Type B pancreatic cell (in vitro differentiated cells): ENCODE measurements around the gene USP27X. TPM values are rescaled to one million over a fixed set of nuclear protein-coding genes. Genes with fewer than 3 reads are reported as not detected.

ENCODE experiments used
- DNase-seq: peaks from one replicate; pipeline ENCODE4 v3.0.0; 2021; ENCODE audit warnings: mixed read lengths; ENCODE audit not compliant: unreplicated experiment; ENCODE audit errors: extremely low spot score
- H3K27ac Mint-ChIP-seq: 2 replicates; pipeline ENCODE4 v1.8.0; 2021; ENCODE audit warnings: mild to moderate bottlenecking, mixed read lengths
- H3K27me3 Mint-ChIP-seq: 2 replicates; pipeline ENCODE4 v1.8.0; 2021; ENCODE audit warnings: mixed read lengths
- H3K36me3 Mint-ChIP-seq: 2 replicates; pipeline ENCODE4 v1.8.0; 2021; ENCODE audit warnings: mixed read lengths
- H3K4me1 Mint-ChIP-seq: one replicate; pipeline ENCODE4 v1.8.0; 2021; ENCODE audit warnings: mixed read lengths; ENCODE audit not compliant: unreplicated experiment
- H3K4me3 Mint-ChIP-seq: 2 replicates; pipeline ENCODE4 v1.8.0; 2021; ENCODE audit warnings: mild to moderate bottlenecking, mixed read lengths
- H3K9me3 Mint-ChIP-seq: 2 replicates; pipeline ENCODE4 v1.8.0; 2021; ENCODE audit warnings: mixed read lengths
- CTCF ChIP-seq: fragments of 200-600 bp; sonication (generic); conservative IDR thresholded peaks from 2 replicates; pipeline ENCODE4 v1.5.0; 2021; ENCODE audit warnings: antibody characterized with exemption, mild to moderate bottlenecking
- total RNA-seq: library from RNA; stranded (reverse); gene quantifications from 2 replicates; pipeline ENCODE4 v1.2.1, GENCODE V29; 2021; ENCODE audit warnings: low replicate concordance

USP27X gene
- total RNA-seq, 1 donor from 2014 or later: 7.8 TPM

- Mint-ChIP-seq H3K27ac (peak overlapping the region; percentile 50), H3K36me3 (peaks cover 9% of the 10 kb centered on the region), H3K4me1 (peaks cover 7% of the 10 kb centered on the region), H3K27me3 (no peaks in the 10 kb centered on the region), H3K9me3 (peaks cover 4% of the 10 kb centered on the region), H3K4me3 (peak overlapping the region; percentile 93)
- TF ChIP-seq CTCF: no peak
- no peak for DNase-seq
Measured at GRCh38 chrX:49925176-49925575, 45.9 kb downstream of the USP27X start.

DNA sequence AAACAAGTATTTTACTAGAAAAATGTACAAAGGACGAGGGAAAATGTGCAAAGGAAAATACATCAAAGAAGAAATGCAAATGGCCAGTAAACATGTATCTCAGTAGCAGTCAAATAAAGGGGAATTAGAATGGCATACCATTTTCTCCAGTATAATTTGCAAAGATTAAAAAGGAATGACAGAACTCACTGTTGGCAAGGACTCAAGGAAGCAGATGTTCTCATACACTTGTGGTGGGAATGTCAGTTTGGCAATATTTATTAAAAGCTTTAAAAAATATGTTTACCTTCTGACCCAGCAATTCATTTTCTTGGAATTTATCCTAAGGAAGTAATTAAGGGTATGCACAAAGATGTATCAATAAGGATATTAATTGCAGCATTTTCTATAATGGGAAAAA lies 50.8 kb downstream of the USP27X start:
- H3K27me3 Mint-ChIP-seq: no peaks in the 10 kb centered on the region
- DNase-seq: no peak
- no peak overlapping the region for H3K27ac Mint-ChIP-seq
- H3K9me3 Mint-ChIP-seq: peaks cover 4% of the 10 kb centered on the region
- H3K4me3 Mint-ChIP-seq: no peak overlapping the region
- no peak for TF ChIP-seq CTCF
- H3K36me3 Mint-ChIP-seq: peaks cover 9% of the 10 kb centered on the region
- peaks cover 7% of the 10 kb centered on the region for H3K4me1 Mint-ChIP-seq

Other genes starting within 250 kb of the USP27X start
- gene PAGE1, start 183.5 kb upstream of the USP27X start, total RNA-seq: not detected in 2 replicates
- gene PAGE4, start 50.2 kb upstream of the USP27X start, total RNA-seq: not detected in 2 replicates
- gene CLCN5, start 43.1 kb downstream of the USP27X start, total RNA-seq: 21.8 and 36.4 TPM in 2 replicates